Astrocyte (in vitro differentiated cells and primary cell): ENCODE measurements around the gene IL23A. TPM values are rescaled to one million over a fixed set of nuclear protein-coding genes. Genes with fewer than 3 reads are reported as not detected.

ENCODE experiments used
- DNase-seq: peaks from one replicate; pipeline ENCODE4 v3.0.0-alpha.2; 2010; ENCODE audit warnings: low read depth
- FAIRE-seq: peaks from 2 replicates; lab custom pipeline; 2011; peaks lifted over from hg19 to GRCh38; lab: Jason Lieb, UNC
- H2AFZ ChIP-seq: 2 replicates; pipeline ENCODE4 v1.6.0; 2012; ENCODE audit warnings: low read depth, low read length, inconsistent platforms
- H3K27ac ChIP-seq: 2 replicates; pipeline ENCODE4 v1.5.1; 2011; ENCODE audit warnings: low read depth, low read length, inconsistent platforms
- H3K27me3 ChIP-seq: 2 replicates; pipeline ENCODE4 v1.6.0; 2011; ENCODE audit warnings: low read length, inconsistent platforms; ENCODE audit not compliant: insufficient read depth
- H3K36me3 ChIP-seq: 2 replicates; pipeline ENCODE4 v1.5.1; 2011; ENCODE audit warnings: low read length, inconsistent platforms; ENCODE audit not compliant: insufficient read depth
- H3K4me1 ChIP-seq: 2 replicates; pipeline ENCODE4 v1.5.1; 2011; ENCODE audit warnings: low read length, inconsistent platforms; ENCODE audit not compliant: insufficient read depth
- H3K4me2 ChIP-seq: 2 replicates; pipeline ENCODE4 v1.6.0; 2012; ENCODE audit warnings: low read length, inconsistent platforms
- H3K4me3 ChIP-seq: 2 replicates; pipeline ENCODE4 v1.5.1; 2011; ENCODE audit warnings: low read depth, mild to moderate bottlenecking, low read length, inconsistent platforms; ENCODE audit not compliant: insufficient read depth
- H3K79me2 ChIP-seq: 2 replicates; pipeline ENCODE4 v1.6.0; 2012; ENCODE audit warnings: mild to moderate bottlenecking, low read length, inconsistent platforms; ENCODE audit not compliant: insufficient read depth
- H3K9ac ChIP-seq: 2 replicates; pipeline ENCODE4 v1.6.0; 2012; ENCODE audit warnings: mild to moderate bottlenecking, low read length, inconsistent platforms
- H3K9me3 ChIP-seq: 2 replicates; pipeline ENCODE4 v1.5.1; 2012; ENCODE audit warnings: low read depth, mild to moderate bottlenecking, low read length, inconsistent platforms; ENCODE audit not compliant: insufficient read depth
- H4K20me1 ChIP-seq: 2 replicates; pipeline ENCODE4 v1.6.0; 2012; ENCODE audit warnings: low read length, inconsistent platforms; ENCODE audit not compliant: insufficient read depth
- H3K27ac Mint-ChIP-seq: one replicate; pipeline ENCODE4 v1.8.0; 2021; ENCODE audit warnings: mild to moderate bottlenecking, mixed read lengths; ENCODE audit not compliant: unreplicated experiment
- H3K27me3 Mint-ChIP-seq: one replicate; pipeline ENCODE4 v1.8.0; 2021; ENCODE audit warnings: low read depth, mixed read lengths; ENCODE audit not compliant: unreplicated experiment
- H3K36me3 Mint-ChIP-seq: one replicate; pipeline ENCODE4 v1.8.0; 2021; ENCODE audit warnings: low read depth, mixed read lengths; ENCODE audit not compliant: unreplicated experiment
- H3K4me1 Mint-ChIP-seq: one replicate; pipeline ENCODE4 v1.8.0; 2021; ENCODE audit warnings: low read depth, mixed read lengths; ENCODE audit not compliant: unreplicated experiment
- H3K4me3 Mint-ChIP-seq: one replicate; pipeline ENCODE4 v1.8.0; 2021; ENCODE audit warnings: mild to moderate bottlenecking, moderate library complexity, mixed read lengths; ENCODE audit not compliant: unreplicated experiment
- H3K9me3 Mint-ChIP-seq: one replicate; pipeline ENCODE4 v1.8.0; 2021; ENCODE audit warnings: mild to moderate bottlenecking, mixed read lengths; ENCODE audit not compliant: unreplicated experiment
- EZH2 ChIP-seq: IDR thresholded peaks from 2 replicates; pipeline ENCODE4 v1.6.1; 2012; ENCODE audit warnings: mild to moderate bottlenecking, low read length, inconsistent platforms; ENCODE audit not compliant: insufficient read depth
- total RNA-seq: library from RNA; stranded (reverse); gene quantifications from 2 replicates; pipeline ENCODE4 v1.2.1, GENCODE V29; 2021
- TF ChIP-seq, protein P1 (sequence below): IDR thresholded peaks from 2 replicates; pipeline ENCODE4 v1.5.1; 2011; ENCODE audit warnings: low read depth, mild to moderate bottlenecking, inconsistent platforms, low read length, moderate library complexity; ENCODE audit not compliant: insufficient read depth

IL23A gene
- total RNA-seq, 1 donor from 2014 or later = 0.32 TPM

- Histone ChIP-seq H3K27me3 (no peaks in the 10 kb centered on the region), H3K4me3 (no peak overlapping the region), H2AFZ (no peak overlapping the region), H3K27ac (no peak overlapping the region), H3K79me2 (peaks cover 2% of the 10 kb centered on the region), H3K4me2 (no peak overlapping the region), H4K20me1 (peaks cover 5% of the 10 kb centered on the region), H3K4me1 (no peaks in the 10 kb centered on the region), H3K9ac (no peak overlapping the region), H3K9me3 (no peaks in the 10 kb centered on the region), H3K36me3 (peaks cover 43% of the 10 kb centered on the region)
- Mint-ChIP-seq H3K9me3 (no peaks in the 10 kb centered on the region), H3K4me1 (peaks cover 3% of the 10 kb centered on the region), H3K36me3 (peaks cover 38% of the 10 kb centered on the region), H3K27me3 (no peaks in the 10 kb centered on the region), H3K27ac (peak overlapping the region; percentile 24), H3K4me3 (no peak overlapping the region)
- DNase-seq = no peak
- FAIRE-seq = no peak
- no peak for TF ChIP-seq EZH2
- TF ChIP-seq, protein P1, sequence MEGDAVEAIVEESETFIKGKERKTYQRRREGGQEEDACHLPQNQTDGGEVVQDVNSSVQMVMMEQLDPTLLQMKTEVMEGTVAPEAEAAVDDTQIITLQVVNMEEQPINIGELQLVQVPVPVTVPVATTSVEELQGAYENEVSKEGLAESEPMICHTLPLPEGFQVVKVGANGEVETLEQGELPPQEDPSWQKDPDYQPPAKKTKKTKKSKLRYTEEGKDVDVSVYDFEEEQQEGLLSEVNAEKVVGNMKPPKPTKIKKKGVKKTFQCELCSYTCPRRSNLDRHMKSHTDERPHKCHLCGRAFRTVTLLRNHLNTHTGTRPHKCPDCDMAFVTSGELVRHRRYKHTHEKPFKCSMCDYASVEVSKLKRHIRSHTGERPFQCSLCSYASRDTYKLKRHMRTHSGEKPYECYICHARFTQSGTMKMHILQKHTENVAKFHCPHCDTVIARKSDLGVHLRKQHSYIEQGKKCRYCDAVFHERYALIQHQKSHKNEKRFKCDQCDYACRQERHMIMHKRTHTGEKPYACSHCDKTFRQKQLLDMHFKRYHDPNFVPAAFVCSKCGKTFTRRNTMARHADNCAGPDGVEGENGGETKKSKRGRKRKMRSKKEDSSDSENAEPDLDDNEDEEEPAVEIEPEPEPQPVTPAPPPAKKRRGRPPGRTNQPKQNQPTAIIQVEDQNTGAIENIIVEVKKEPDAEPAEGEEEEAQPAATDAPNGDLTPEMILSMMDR = no peak
Measured at GRCh38 chr12:56350662-56351061, 12.0 kb downstream of the IL23A start.

DNA sequence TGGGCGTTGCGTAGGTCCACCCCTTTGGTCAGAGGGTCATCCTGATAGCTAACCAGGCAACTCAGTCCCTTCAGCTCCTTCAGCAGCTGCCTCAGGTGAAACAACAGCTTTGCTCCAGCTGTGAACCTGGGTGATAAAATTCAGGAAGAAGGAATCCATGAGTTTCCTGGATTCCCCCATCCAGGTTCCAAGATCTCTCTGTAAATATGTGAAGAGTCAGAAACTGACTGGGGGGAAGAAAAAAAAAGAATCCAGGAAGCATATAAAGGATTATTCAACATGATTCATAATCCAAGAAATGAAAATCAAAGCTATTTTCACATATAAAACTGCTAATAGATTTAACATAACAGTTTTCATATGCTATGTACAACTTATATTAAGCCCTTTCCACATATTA lies 12.6 kb downstream of the IL23A start:
- Histone ChIP-seq H3K9me3 (no peaks in the 10 kb centered on the region), H4K20me1 (peaks cover 9% of the 10 kb centered on the region), H3K27ac (no peak overlapping the region), H3K79me2 (peaks cover 8% of the 10 kb centered on the region), H3K4me1 (no peaks in the 10 kb centered on the region), H3K9ac (no peak overlapping the region), H3K4me2 (no peak overlapping the region), H3K27me3 (no peaks in the 10 kb centered on the region), H2AFZ (no peak overlapping the region), H3K4me3 (no peak overlapping the region), H3K36me3 (peaks cover 50% of the 10 kb centered on the region)
- no peak overlapping the region for H3K4me3 Mint-ChIP-seq
- peaks cover 36% of the 10 kb centered on the region for H3K36me3 Mint-ChIP-seq
- H3K27ac Mint-ChIP-seq = no peak overlapping the region
- no peak for TF ChIP-seq EZH2
- TF ChIP-seq, protein P1 = no peak
- H3K9me3 Mint-ChIP-seq = no peaks in the 10 kb centered on the region
- FAIRE-seq (no peak), DNase-seq (no peak)
- H3K4me1 Mint-ChIP-seq = peaks cover 7% of the 10 kb centered on the region
- H3K27me3 Mint-ChIP-seq = no peaks in the 10 kb centered on the region

DNA sequence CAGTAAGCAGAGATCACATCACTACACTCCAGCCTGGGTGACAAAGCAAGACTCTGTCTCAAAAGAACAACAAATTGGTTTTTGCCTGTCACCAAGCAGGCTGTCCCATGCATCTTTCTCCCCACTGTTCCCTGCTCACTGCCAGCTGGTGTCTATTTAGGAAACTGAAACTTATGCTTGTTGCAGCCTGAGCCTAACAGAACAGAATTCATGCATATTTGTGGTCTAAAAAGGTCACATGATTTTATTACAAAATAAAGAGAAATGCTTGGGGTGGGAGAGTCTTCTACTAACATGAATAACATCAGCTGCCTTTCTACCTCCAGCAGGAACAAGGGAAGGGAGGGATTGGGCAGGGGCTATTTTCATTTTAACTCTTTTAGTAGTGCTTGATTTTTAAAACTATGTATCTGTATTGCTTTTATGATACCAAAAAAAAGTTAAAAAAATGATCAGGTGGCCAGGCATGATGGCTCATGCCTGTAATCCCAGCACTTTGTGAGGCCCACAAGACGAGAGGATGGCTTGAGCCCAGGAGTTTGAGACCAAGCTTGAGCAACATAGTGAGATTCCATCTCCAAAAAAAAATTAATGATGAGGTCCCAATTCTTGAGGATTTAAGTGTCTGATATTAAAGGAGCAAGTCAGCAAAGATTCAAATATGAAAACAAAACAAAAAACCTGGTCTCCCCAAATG lies 20.3 kb downstream of the IL23A start:
- no peaks in the 10 kb centered on the region for H3K27me3 ChIP-seq
- peaks cover 11% of the 10 kb centered on the region for H3K4me1 ChIP-seq
- H3K27ac ChIP-seq = peak overlapping the region; percentile 81
- peaks cover 7% of the 10 kb centered on the region for H3K36me3 Mint-ChIP-seq
- no peak overlapping the region for H2AFZ ChIP-seq
- no peaks in the 10 kb centered on the region for H3K9me3 ChIP-seq
- peak; percentile 81 for DNase-seq
- H3K36me3 ChIP-seq = peaks cover 20% of the 10 kb centered on the region
- peak overlapping the region; percentile 89 for H3K9ac ChIP-seq
- H3K4me3 ChIP-seq = peak overlapping the region; percentile 79
- H3K79me2 ChIP-seq = peaks cover 41% of the 10 kb centered on the region
- no peak for TF ChIP-seq EZH2
- TF ChIP-seq, protein P1 = no peak
- H4K20me1 ChIP-seq = peaks cover 15% of the 10 kb centered on the region
- H3K27ac Mint-ChIP-seq = peak overlapping the region; percentile 97
- no peaks in the 10 kb centered on the region for H3K9me3 Mint-ChIP-seq
- peak overlapping the region; percentile 95 for H3K4me3 Mint-ChIP-seq
- FAIRE-seq = peak; percentile 5
- H3K27me3 Mint-ChIP-seq = no peaks in the 10 kb centered on the region
- peaks cover 8% of the 10 kb centered on the region for H3K4me1 Mint-ChIP-seq
- peak overlapping the region; percentile 90 for H3K4me2 ChIP-seq
